Measurements from ENCODE around the gene CCDC107. TPM values are rescaled to one million over a fixed set of nuclear protein-coding genes. Genes with fewer than 3 reads are reported as not detected.

Gene CCDC107
- total and polyA plus RNA-seq, 9 of the 15 experiments (the other 6 are each of a cell fraction or from before 2014, with no cell fraction given) = 0.35 to 11.3 (median 6.9) TPM; not detected in 1

DNA sequence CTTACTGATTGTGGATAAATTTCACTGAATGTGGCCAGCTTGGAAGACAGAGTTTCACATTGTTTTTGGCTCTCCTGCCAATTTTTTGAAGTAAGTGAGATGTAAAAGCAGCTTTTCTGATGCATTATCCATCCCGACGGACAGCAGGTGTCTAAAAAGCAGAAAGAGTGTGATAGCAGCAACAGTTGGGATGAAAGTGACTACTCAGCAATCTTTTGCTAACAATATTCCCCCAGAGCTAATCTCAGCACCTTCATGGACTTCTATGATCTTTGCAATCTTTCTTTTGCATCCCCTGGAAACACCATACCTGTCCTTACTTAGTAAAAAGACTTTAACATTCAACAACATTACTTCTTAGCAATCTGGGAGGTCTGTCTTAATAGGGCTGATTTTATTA lies 45.2 kb upstream of the CCDC107 start:
- no peak overlapping the region for H3K9ac ChIP-seq (ENCODE audit: insufficient read depth in 1 of 2, low read depth in 2 of 2, low read length in 2 of 2)
- H3K27ac ChIP-seq (ENCODE audit: extremely low read depth, low read depth, low read length) = no peak overlapping the region
- TF ChIP-seq MAFG (tag; conservative IDR thresholded peaks at IDR 0.05) (peak; percentile 42; the same call in 1 of the 2 replicates), THRB (CRISPR knock-in tag; conservative IDR thresholded peaks at IDR 0.05) (no peak), C11orf30 (IDR thresholded peaks at IDR 0.05; ENCODE audit: low read depth) (peak; percentile 21; the same call in 1 of the 2 replicates), ZNF316 (IDR thresholded peaks at IDR 0.05) (peak; percentile 61; the same call in 1 of the 2 replicates)
- FAIRE-seq (no peak), ATAC-seq (no peak), DNase-seq (ENCODE audit: extremely low read depth in 1 of 4, low spot score in 3 of 4) (no peak)
- in situ Hi-C loops (cut with MboI) (no loop called here), intact Hi-C loops (cut with micrococcal nuclease) (no loop called here)
- H4K20me1 ChIP-seq (replicated peaks; ENCODE audit: control insufficient read depth, insufficient read depth, low read length) = no peaks in the 10 kb centered on the region
- H3K4me2 ChIP-seq (ENCODE audit: insufficient read depth, low read length) = no peak overlapping the region
- H3K4me3 ChIP-seq = no peak overlapping the region
- H3K36me3 ChIP-seq (ENCODE audit: control insufficient read depth, insufficient read depth, low read length) = peaks cover 11% of the 10 kb centered on the region; the same call in 1 of the 3 replicates
- peaks cover 0 to 11% of the 10 kb centered on the region in 2 experiments; a peak in 2 of 5 replicates for H3K4me1 ChIP-seq (replicated peaks in 1 of 2; ENCODE audit: control insufficient read depth in 2 of 2, insufficient read depth in 2 of 2, low read length in 2 of 2)
- peaks cover 3 to 25% of the 10 kb centered on the region in 2 experiments; a peak in 3 of 5 replicates for H3K27me3 ChIP-seq (ENCODE audit: control insufficient read depth in 2 of 2, insufficient read depth in 2 of 2, low read length in 2 of 2)
- WGBS (ENCODE audit: insufficient coverage, low coverage, missing lambda C conversion rate) = 8% methylated on average over 2 of the region's 2 CpGs
- POLR2A ChIA-PET = interaction anchor here (0.9 kb wide), 1 partner anchor 18 kb away, joined by 5 read pairs; no protein-coding TSS in a partner anchor
- no peaks in the 10 kb centered on the region for H3K9me1 ChIP-seq (ENCODE audit: control insufficient read depth, insufficient read depth, low read length)
- no peak overlapping the region for H2AFZ ChIP-seq (ENCODE audit: low read depth, low read length)
- BruUV-seq (replicated peaks) = no TSS peak
- H3K79me2 ChIP-seq (ENCODE audit: control insufficient read depth, insufficient read depth, low read length) = no peaks in the 10 kb centered on the region
- no peaks in the 10 kb centered on the region for H3K9me3 ChIP-seq (replicated peaks; ENCODE audit: control insufficient read depth, insufficient read depth, low read depth, low read length)
- CTCF ChIA-PET (ENCODE audit: low intra/inter-chr PET ratio) = no interaction called here

Data from K562 (cell line).